HG03342 (cell line): ENCODE data around the gene NBEA.
A peak's percentile ranks its signal among the peaks of the same experiment; 100 is the strongest.

ENCODE experiments used
- ATAC-seq: cut with Tn5 transposase; IDR thresholded peaks from one replicate; pipeline ENCODE4 v1.9.1; 2021; ENCODE audit warnings: mild to moderate bottlenecking, moderate library complexity; ENCODE audit not compliant: unreplicated experiment

Gene NBEA

DNA sequence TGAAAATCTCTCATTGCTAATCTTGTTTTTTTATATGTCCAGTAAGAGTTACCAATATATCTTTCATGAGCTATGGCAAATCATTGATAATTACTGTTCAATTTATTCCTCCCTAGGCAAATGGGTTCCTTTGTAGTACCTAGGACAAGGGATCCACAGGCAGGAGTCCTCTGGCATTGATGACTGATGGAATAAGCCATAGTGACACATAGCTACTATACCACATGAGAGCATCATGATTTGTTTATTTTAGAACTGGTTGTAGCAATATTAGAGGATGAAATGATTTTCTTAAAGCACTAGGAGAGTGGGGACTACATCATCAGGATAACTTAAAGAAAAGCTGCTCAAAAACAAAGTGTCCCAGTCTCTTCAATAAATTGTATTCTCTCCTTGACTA is 556.2 kb downstream of the NBEA start:
- no peak for ATAC-seq

DNA sequence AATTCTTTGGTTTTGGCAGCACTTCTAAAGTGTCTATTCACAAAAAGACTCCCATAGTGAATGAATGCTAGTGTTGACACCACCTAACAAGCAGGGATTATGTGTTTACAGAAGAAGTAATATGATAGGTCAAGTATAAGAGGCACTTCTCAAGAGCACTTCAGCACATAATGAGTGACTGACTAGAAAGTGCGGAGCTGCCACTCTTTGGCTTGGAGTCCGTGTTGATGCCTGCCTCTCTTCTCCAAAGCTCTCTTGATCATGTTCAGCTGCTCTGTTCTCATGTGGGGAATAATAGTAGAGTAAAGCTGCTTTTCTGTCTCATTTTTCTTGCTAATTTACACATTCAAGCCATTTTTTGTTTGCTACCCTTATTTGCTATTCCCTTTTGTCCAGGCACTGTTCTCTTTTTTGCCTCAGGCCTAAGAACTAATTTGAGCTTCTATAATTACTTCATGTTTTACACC is 557.2 kb downstream of the NBEA start:
- ATAC-seq = no peak

DNA sequence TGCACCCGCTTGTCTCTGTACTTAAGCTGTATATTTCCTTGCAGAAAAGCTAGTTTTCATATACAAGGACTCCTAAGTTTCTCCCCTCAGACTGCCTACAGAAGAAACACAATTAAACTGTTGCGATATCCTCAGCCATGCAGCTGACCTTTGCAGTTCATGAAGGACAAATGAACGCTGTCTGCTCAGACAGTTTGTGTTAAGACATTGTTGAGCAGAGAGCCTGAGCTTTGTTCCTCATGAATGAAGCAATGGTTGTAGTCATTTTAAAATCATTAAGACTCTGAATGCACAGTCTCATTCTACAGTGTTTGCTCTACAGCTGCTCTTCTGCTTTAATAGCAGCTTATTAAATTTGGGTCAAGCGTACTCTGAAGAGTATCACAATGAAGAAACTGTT is 557.6 kb downstream of the NBEA start:
- no peak for ATAC-seq

DNA sequence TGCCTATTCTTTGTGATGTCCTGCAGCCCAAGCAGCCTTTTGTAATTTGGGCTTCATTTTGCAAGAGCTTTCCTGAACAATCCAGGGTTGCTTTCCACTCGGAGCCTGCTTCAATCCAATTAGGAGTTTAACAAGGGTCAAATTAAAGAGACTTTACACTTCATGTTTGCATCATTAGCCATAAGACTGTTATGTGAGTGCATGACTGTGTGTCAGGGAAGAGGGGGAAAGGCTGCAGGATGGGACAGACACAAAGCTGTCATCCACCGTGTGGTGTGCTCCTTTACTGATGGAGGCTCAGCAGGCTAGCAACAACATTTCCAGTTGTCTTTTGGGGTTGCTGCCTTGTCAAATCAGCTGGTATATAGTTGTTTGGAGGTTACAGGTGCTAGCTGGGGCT is 558.1 kb downstream of the NBEA start:
- no peak for ATAC-seq

DNA sequence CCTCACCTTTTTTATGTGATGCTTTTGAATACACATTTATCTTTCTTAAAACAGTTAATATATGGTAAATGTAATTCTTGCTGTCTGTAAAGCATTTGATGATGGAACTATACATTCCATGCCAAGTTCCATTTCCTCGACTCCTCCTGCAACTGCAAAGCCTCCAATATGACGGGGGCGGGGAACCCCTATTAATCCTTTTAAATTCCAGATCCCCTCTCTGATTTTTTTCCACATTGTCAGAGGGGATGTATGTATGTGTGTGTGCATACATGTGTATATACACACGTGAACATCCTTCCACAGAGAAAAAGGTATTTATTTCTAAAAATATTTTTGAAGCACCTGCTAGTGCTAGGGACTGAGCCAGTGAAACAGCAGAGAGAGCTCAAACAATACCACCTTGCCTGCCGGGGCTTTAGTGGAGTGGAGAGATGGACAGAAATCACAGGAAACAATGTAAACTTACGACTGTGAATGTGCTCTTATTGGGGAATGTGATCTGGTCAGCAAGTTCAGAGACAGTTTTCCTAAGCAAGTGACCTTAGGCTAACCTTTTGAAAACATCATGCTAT is 559.7 kb downstream of the NBEA start:
- no peak for ATAC-seq

DNA sequence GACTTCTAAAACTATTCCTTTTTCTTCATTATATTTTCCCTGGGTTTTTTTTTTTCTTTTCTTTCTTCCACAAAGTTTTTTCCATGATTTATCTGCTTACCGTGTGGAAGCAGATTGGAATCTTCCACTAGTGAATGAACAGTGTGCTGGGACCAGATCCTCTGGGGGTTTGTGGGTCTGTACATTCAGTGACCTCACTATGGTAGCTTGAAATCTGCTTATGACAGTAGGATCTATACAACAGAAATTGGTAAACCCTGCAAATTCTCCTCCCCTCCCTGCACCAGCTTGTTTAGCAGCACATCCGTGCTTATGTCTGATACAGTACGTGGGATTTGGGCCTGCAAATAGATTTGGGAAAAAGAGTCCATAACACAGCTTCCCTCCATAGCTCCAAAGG is 560.4 kb downstream of the NBEA start:
- no peak for ATAC-seq

DNA sequence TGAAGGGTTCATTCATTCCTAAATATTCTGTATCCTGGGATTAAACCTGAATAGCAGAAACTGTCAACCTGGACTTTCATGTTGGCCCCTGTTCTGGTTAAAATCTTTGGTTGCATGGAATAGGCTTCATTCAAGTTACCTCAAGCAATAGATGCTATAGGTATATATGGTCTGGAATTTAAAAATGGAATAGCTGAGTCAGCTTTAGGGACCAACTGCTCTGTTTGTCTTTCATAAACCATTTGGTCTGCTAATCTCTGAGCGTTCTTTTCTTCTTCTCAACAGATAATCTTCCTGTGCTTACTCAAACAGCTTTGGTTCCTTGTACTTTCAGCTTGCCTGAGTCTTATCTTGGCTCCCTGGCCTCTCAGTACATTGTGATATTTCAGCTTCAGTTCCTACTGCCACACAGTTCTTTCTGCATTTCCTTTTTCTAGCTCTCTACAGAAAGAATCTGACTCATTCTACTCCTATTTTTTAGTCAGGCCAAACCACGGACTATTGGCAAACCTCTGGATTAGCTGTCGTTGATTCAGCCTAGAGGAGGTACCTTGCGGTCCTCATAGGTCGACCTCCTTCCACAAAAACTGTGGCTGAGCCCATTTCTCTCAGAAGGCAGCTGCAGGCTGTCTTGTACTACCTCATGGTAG is 570.3 kb downstream of the NBEA start:
- no peak for ATAC-seq

DNA sequence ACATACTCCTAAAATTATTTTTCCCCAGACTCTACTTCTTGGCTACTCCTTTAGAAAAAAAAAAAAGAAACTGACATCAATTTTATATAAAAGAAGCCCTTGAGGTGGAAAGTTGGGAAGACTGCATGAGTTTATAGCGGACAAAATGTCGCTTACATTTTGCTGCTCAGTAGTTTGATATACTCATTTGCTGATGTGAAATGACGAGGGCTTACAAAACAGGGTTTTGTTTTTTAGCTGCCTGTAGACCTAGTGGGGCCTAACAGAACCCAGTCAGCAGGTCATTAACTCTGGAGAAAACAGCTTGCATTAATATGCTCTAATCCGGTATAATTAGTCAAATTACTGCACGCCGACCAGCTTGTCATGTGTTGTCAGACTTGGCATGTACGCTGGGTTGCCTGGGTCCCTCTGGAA is 572.0 kb downstream of the NBEA start:
- no peak for ATAC-seq

DNA sequence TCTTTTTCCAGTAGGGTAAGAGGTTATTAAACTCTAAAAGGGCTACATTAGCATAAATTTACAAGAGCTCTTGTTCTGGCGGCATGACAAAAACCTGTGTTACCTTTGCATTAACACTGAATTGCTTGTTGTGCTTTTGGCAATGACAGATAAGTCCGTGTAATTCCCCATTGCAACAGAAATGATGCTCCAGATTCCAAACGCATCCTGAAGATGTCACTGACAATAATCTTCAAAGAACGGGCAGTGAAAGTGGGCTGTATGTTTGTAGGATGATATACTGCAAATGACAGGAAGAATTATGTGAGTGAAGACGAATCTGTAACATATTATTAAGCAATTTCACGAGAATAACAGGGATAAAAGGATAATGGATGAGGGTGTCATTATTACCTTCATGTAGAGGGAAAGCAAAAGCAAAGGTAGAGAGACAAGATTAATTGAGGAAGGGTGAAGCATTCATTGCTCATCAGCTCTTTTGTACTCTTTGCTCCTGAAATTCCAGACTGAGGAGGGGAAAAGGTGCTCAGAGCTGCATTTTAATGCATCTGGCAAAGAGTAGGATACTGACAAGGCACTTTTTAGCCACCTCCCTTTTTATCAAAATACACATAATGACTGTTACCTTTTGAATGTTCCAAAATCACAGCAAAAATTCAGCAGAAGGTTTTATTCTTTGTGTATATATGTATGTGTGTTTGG is 572.9 kb downstream of the NBEA start:
- no peak for ATAC-seq

DNA sequence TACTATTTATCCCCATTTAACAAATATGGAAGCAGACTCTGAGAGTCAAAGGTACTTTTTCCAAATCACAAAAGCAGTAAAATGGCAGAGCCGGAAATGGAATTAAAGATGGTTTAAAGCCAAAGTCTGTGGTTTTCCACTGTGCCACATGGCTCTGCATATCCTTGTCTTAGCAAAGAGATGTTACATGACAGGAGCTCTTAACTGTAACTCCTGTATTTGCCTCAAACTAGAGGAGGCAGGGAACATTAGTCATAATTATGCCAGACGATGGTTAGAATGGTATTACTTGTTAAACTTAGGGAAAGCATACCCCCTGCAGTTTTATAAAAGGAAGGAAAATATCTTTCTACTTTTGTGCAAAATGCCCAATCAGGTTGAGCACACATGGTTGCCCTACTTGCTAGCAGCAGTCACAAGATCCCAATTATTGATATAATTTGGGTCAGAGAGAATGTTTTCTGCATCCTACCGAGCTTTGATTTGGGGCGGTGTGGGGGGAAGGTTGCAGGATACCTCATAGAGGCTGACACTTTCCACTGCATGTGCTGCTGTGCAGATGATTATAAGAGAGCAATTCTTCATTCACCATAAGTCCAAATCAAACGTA is 576.4 kb downstream of the NBEA start:
- ATAC-seq = no peak

DNA sequence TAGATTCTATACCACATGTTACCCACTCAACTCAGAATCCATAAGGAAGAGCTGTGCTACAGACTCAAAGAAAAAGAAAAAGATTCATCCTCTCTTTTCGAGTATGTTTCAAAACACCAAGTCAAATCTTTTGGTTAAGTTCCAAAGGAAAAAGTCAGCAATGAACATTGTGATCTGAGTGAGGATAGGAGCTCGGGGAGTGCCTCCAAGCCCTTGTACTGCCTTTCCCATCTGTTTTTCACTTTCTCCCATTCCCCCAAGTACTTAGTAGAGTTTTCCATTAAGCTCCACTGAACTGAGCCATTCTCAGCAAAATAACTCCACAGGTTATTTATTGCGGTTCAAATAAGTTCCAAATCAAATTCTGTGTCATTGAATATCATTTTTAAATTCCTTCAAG is 582.1 kb downstream of the NBEA start:
- ATAC-seq = no peak

DNA sequence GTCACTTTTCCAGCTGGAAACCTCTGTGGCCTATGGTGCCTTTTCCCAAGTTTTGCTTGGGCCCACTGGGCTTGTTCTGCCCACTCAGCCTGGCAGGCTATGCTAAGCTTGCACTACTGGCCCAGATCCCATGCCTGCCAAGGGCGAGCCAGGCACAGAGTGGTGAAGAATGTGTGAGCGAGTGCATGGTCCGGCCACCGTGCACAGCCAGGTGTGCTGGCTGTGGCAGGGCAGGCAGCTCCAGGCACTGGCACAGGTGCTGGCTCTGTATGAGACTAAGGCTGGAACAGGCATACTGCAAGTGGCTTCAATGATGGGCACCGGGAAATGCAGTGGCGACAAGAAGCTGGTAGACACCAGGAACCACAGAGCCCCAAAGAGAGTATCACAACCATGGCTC is 584.5 kb downstream of the NBEA start:
- ATAC-seq = no peak

DNA sequence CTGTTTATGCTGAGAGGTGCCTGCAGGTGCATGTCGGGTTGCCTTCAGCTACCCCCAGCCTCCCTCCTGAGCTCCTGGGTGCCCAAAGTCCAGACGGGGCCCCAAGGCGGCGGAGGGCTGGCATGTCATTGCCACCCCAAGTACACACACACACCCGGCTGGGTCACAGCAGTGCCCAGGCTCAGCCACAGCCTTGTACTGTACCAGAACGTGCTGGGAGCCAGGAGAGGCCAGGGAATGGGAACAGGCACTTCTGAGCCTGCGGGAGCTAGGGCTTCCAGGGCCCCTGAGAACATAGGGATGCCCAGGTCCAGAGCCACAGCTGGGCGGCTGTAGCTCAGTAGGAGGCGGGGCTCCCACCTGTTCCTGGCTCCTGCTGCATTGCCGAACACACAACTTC is 585.4 kb downstream of the NBEA start:
- ATAC-seq = no peak

DNA sequence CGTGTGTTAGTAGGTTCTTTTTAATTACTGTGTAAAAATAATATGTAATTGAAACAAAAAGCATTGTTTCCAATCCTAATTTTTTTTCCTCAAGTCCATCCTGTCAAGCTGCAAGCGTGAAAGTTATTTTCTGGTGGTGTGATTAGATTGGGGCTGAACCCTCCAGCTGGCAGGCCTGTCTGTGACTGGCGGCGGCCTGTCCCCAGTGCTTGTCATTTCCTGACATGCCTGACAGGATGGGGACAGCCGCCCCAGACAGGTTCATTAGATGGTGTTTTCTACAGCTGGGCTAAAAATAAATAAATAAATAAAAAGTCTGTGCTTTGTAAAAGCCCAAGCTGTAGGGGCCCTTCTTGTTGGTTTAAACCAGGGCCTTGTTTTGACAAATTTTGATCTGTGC is 588.1 kb downstream of the NBEA start:
- ATAC-seq = no peak

DNA sequence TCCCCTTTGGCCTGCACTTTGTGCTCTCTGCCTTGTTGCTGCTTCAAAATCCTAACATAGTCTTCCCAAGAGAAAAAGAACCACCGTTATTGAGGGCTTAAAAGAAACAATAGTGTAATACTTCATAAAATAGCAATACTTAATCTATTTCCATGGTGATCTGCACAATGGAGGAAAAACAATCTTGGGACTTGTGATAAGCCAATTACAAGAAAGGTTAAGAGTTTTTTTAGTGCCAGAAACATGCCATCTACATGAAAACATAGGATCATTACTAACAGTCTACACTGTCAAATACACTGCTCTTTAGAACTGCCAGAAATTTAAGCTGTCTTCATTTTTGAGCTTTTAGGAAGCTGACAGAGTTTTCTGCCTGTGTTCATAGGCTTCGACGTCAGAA is 588.5 kb downstream of the NBEA start:
- ATAC-seq = no peak

DNA sequence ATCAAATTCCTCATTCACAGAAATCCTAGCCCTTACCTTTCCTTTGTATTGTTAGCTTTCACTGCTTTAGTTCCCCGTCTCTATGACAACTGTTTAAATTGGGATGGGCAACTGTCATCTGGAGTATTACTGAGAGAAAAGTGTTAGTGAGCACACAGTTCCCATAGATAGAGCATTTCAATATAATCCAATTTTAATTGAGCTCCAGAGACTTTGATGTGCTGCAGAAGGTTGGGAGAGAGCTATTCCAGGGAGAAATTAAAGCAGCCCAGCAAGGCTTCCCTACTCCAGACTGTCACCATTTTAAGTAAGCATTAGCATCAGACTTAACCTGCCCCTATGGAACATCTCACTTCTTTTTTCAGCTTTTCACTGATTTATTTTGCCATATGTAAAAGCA is 589.5 kb downstream of the NBEA start:
- ATAC-seq = no peak

DNA sequence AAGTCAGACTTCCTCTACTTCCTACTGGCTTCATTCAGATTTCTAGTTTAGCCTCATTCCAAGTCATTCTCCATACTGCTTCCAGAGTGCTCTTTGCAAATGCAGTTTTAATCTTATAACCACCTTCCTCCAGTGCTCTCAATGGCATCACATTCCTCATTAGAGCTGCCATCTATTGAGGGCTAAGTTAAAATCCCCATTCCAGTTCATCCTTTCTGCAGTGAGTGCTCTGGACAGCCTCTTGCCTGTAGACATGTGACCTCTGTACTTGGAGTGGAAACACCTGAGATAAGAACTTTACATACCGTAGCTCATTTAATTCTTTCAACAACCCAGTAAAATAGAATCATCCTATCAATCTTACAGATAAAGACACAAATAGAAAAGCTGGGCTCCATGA is 592.3 kb downstream of the NBEA start:
- no peak for ATAC-seq

DNA sequence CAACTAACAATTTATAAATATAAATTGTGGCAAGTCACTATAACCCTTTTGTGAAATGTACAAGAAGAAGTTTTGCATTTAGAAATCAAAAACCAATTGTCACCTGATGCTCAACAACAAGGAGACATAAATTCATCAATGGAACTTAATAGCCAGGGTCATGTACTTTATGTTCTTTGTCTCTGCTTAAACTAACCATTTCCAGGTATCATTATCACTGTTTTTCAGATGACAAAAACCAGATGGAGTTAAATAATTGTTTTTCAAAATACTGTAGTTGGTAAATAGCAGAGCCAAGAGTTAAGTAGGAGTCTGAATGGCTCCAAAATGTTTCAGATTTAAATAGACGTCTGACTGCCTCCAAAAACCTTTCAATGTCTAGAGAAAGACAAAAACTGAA is 606.7 kb downstream of the NBEA start:
- no peak for ATAC-seq

DNA sequence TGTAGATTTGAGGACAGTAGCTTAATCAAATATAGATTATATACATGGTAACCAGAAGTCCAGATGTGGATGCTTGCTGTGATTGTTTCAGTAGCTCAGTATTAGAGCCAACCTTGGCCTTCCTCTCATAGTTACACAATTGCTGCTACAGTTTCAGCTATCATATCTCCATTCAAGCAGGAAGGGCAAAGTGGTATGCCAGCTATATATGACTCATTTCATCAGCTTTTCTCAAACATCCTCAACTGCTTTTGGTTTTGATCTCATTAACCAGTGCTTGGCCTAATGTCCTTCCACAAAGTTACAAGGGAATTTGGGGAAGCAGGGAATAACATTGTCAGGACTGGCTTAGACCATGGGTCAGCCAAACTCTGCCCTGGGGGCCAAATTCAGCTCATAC is 607.4 kb downstream of the NBEA start:
- peak; percentile 75 for ATAC-seq

DNA sequence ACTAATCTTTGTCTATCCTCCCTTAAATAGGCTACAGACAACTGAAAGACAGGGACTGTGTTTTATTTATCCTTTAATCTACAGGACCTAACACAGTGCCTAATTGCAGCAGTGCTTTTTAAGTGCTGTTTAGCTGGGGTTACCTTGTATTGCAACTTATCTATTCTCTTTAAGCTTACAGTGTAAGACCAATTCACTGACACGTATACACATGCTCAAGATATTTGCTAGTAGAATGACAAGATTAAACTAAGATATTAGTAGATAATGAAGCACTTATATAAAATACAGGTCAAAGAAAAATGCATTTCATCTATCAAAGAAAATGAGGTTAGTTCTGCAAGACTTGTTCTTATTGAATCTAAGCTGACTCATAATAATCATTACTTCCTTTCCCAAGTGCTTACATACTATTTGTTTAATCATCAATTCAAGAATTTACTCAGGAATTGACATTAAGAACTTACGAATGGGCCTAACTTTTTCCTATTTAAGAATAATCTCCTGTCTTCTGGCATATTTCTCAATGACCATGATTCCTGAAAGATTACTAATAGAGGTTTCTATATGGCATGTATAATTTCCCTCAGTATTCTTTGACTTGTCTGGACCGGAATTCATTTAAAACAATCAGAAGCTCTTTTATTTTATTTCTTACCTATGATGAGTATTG is 610.2 kb downstream of the NBEA start:
- ATAC-seq = no peak

DNA sequence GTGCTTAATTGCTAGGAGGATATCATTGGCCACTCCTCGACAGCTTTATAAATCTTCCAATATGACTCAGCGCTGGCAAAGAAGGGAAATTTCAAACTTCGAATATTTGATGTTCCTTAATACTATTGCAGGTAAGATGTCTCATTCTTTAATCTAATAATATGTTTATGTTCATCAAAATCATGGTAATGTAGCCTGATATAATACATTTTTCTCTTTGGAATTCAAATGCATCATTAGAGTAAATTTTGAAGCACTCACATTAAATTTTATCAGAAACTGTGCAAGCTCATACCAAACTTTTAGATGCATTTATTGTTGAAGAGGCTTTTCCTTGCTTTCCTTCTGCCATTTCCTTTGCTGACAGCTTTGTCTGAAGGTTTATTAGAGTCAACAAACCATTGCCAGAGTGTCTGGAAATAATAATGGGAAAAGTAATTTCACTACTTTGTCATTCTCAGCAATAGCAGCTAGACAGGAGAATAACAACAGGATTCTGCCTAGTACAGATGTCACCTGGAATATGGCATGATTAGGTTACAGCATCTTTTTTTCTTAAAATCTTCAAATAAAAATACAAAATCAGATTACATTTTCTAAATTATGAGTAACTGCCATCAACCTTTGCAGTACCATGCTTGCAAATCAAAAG is 613.0 kb downstream of the NBEA start:
- no peak for ATAC-seq
